ENCODE results near the gene LCK.

The LCK gene

GRCh38 chr1:32250893-32251716 is at the start of gene LCK:
Gene LCK, plus strand, starts transcription at chr1:32251265. Its CDS starts 23,065 bp downstream, at chr1:32274330.
- peak; percentile 86 for DNase-seq (ENCODE audit: extremely low read depth, insufficient read length)

GRCh38 chr1:32204943-32205361 is 46.1 kb upstream of the LCK start:
- DNase-seq (ENCODE audit: extremely low read depth, insufficient read length), result no peak

More at GRCh38 chr1:32250893-32251716, at the start of gene LCK:
- no peak for TF ChIP-seq CTCF (IDR thresholded peaks at IDR 0.05; ENCODE audit: insufficient read depth, low read length, poor library complexity, severe bottlenecking)
- Histone ChIP-seq H3K27me3 (replicated peaks; ENCODE audit: control insufficient read depth, insufficient read depth, low read length) (no peaks in the 10 kb centered on the region), H3K4me3 (replicated peaks; ENCODE audit: low read depth, low read length) (peak within 1 kb of the TSS; percentile 60), H3K36me3 (ENCODE audit: control insufficient read depth, insufficient read depth, low read length) (no peaks in the 10 kb centered on the region)

GRCh38 chr1:32205401-32206370 is 45.4 kb upstream of the LCK start, which contains the start of gene IQCC:
Gene IQCC, plus strand, starts transcription at chr1:32205671. Its CDS starts 11 bp downstream, at chr1:32205682.
- peaks cover 8% of the 10 kb centered on the region for H3K36me3 ChIP-seq (ENCODE audit: control insufficient read depth, insufficient read depth, low read length)
- TF ChIP-seq CTCF (IDR thresholded peaks at IDR 0.05; ENCODE audit: insufficient read depth, low read length, poor library complexity, severe bottlenecking), result no peak
- H3K4me3 ChIP-seq (replicated peaks; ENCODE audit: low read depth, low read length), result peak within 1 kb of the TSS; percentile 79
- peak; percentile 87 for DNase-seq (ENCODE audit: extremely low read depth, insufficient read length)
- no peaks in the 10 kb centered on the region for H3K27me3 ChIP-seq (replicated peaks; ENCODE audit: control insufficient read depth, insufficient read depth, low read length)

More at GRCh38 chr1:32204943-32205361, 46.1 kb upstream of the LCK start:
- no peak for TF ChIP-seq CTCF (IDR thresholded peaks at IDR 0.05; ENCODE audit: insufficient read depth, low read length, poor library complexity, severe bottlenecking)
- Histone ChIP-seq H3K36me3 (ENCODE audit: control insufficient read depth, insufficient read depth, low read length) (peaks cover 8% of the 10 kb centered on the region), H3K4me3 (replicated peaks; ENCODE audit: low read depth, low read length) (no peak overlapping the region), H3K27me3 (replicated peaks; ENCODE audit: control insufficient read depth, insufficient read depth, low read length) (no peaks in the 10 kb centered on the region)

GRCh38 chr1:32208469-32208868 is 42.6 kb upstream of the LCK start:
- no peak overlapping the region for H3K4me3 ChIP-seq (replicated peaks; ENCODE audit: low read depth, low read length)
- no peak for TF ChIP-seq CTCF (IDR thresholded peaks at IDR 0.05; ENCODE audit: insufficient read depth, low read length, poor library complexity, severe bottlenecking)
- H3K27me3 ChIP-seq (replicated peaks; ENCODE audit: control insufficient read depth, insufficient read depth, low read length), result no peaks in the 10 kb centered on the region
- DNase-seq (ENCODE audit: extremely low read depth, insufficient read length), result no peak
- peaks cover 9% of the 10 kb centered on the region for H3K36me3 ChIP-seq (ENCODE audit: control insufficient read depth, insufficient read depth, low read length)

- Histone ChIP-seq H3K27me3 (replicated peaks; ENCODE audit: control insufficient read depth, insufficient read depth, low read length) (no peaks in the 10 kb centered on the region), H3K4me3 (replicated peaks; ENCODE audit: low read depth, low read length) (no peak within 1 kb of the TSS), H3K36me3 (ENCODE audit: control insufficient read depth, insufficient read depth, low read length) (peaks cover 7% of the 10 kb centered on the region)
- TF ChIP-seq CTCF (IDR thresholded peaks at IDR 0.05; ENCODE audit: insufficient read depth, low read length, poor library complexity, severe bottlenecking), result no peak
- DNase-seq (ENCODE audit: extremely low read depth, insufficient read length), result no peak
Observed at GRCh38 chr1:32208891-32209328, 42.2 kb upstream of the LCK start, which contains the start of gene DCDC2B. Gene DCDC2B, plus strand, starts transcription at chr1:32209089. Its CDS starts 5 bp downstream, at chr1:32209094.

All from GM06990 (cell line).